Measurements from ENCODE around the gene ZNF750.

ZNF750 gene

DNA sequence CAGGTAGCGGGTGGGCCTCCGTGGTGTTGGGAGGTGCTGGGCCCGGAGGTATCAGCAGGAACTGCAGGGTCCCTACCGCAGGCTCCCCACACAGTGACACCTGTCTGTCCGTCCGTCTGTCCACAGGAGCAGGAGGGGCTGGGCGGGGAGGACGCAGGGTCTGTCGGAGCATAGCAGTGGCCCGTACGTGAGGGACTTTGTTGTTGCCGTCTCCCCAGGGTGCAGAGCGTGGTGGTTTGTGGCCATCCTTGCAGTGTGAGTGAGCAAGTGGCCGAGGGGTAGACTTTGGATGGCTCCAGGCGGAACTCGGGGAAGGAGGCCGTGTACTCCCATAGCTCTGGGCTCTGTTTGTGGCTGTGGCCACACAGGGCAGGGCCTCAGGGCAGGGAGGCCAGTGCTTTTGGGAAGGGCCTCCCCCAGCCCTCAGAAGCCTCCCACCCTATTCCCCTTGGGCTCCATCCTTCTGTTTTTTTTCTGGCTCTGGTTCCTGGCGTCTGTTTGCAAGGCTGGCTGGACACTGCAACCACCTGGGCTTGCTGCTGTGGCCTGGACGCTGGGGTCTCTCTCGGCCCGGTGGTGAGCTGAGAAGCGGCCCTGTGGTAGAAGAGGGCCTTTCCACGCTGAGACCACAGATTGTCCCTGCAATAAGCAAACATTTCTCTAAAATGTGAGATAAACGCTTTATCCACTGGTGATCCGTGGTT is 41.0 kb upstream of the ZNF750 start:
- H3K27me3 ChIP-seq (ENCODE audit: control insufficient read depth, insufficient read depth, low read length), result no peaks in the 10 kb centered on the region
- no peak overlapping the region for H3K9ac ChIP-seq (ENCODE audit: low read depth, low read length)
- H3K36me3 ChIP-seq (ENCODE audit: control insufficient read depth, insufficient read depth, low read length), result peaks cover 21% of the 10 kb centered on the region
- no peaks in the 10 kb centered on the region for H3K9me3 ChIP-seq (ENCODE audit: control insufficient read depth, insufficient read depth, low read length)
- no peaks in the 10 kb centered on the region for H3K4me1 ChIP-seq (ENCODE audit: control insufficient read depth, insufficient read depth, low read length)
- H3K4me3 ChIP-seq (ENCODE audit: low read depth, low read length), result no peak overlapping the region

DNA sequence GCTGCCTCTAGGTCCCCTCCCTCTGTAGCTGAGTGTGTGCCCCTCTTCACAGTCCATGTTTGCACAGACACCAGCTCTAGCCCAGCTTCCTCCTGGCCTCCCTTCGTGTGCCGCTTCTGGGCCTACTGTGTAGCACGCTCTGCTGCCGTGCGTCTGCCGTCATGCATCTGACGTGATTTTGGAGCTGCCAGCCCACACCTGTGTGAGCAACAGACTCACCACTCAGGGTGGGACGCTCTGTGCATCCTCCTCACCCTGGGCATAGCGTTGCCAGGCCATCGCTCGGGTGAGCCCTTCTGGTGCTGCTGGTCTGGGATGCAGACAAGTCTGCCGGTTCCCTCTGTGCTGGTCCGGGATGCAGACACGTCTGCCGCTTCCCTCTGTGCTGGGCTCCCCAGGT is 39.4 kb upstream of the ZNF750 start:
- Histone ChIP-seq H3K4me1 (ENCODE audit: control insufficient read depth, insufficient read depth, low read length) (peaks cover 2% of the 10 kb centered on the region), H3K36me3 (ENCODE audit: control insufficient read depth, insufficient read depth, low read length) (peaks cover 24% of the 10 kb centered on the region), H3K9me3 (ENCODE audit: control insufficient read depth, insufficient read depth, low read length) (no peaks in the 10 kb centered on the region), H3K9ac (ENCODE audit: low read depth, low read length) (no peak overlapping the region), H3K27me3 (ENCODE audit: control insufficient read depth, insufficient read depth, low read length) (no peaks in the 10 kb centered on the region), H3K4me3 (ENCODE audit: low read depth, low read length) (no peak overlapping the region)

DNA sequence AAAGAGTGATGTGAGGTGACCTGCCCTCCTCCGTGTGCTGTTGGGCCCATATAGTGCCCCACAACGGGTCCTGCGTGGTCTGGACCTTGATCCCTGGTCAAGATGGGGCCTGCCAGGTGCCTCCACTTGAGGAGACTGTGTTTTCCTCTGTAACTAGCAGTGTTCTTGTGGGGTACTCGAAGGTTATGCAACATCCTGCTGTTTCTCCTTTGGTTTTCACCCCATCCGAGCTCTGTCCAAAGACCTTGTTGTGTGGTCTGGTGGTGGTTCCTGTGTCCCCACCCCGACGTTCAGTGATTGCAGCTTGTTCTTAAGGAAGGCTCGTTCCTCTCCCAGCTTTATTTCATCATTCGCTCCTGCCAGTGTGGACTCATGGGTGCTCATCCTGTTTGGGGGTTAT is 38.7 kb upstream of the ZNF750 start:
- Histone ChIP-seq H3K9me3 (ENCODE audit: control insufficient read depth, insufficient read depth, low read length) (no peaks in the 10 kb centered on the region), H3K4me1 (ENCODE audit: control insufficient read depth, insufficient read depth, low read length) (peaks cover 2% of the 10 kb centered on the region), H3K4me3 (ENCODE audit: low read depth, low read length) (no peak overlapping the region), H3K27me3 (ENCODE audit: control insufficient read depth, insufficient read depth, low read length) (no peaks in the 10 kb centered on the region), H3K36me3 (ENCODE audit: control insufficient read depth, insufficient read depth, low read length) (peaks cover 22% of the 10 kb centered on the region), H3K9ac (ENCODE audit: low read depth, low read length) (no peak overlapping the region)

DNA sequence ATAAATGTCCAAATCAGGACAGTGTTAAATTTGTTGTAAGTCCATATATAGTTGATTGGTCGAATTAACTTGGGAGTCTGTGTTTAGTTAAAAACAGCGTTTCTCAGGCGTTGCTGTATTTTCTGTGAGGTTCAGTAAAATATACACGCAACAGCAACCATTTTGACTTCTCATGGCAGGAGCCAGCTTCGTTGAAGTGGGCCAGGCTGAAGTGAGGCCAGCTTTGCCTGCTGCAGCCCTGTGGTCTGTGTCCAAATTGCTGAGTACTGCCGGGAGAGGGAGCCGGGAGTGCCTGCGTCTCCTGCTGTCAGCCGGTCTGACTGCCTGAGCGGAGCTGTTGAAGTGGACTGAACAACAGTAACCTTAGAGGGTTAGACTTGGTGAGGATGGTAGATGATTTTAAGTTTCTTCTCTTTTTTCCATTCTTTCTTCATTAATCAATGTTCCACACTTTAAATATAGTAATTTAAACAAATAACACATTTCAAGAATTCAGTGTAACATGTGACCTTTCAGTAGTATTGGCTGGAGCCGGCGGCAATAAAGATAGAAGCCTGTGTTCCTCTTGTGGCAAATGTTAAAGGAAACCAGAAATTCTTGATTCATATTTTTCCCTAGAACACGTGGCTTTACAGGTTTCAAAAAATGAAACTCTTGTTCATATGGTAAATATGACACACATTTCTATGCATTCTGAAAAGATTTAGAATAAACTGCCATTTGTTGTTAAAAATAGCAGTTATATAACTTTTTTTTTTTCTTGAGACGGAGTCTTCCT is 37.0 kb upstream of the ZNF750 start:
- H3K4me3 ChIP-seq (ENCODE audit: low read depth, low read length), result no peak overlapping the region
- H3K9ac ChIP-seq (ENCODE audit: low read depth, low read length), result peak overlapping the region; percentile 19

DNA sequence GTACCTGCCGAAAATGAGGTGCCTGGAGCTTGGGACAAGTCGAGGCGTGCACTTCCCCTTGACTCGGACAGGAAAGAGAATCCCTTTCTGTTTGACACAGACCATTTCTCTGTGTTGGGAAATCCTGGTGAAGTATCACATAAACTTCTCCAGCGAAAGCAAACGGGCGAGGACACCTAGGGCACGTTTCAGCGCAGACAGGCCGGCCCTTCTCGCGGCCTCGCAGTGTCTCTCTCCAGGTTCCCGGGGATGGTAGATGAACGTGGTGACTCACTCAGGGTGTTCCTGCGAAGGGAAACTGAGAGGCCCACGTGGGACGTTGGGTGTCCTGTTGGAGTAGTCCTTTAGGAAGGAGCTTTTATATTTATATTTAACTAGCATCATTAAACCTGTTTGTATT is 36.3 kb upstream of the ZNF750 start:
- Histone ChIP-seq H3K27me3 (ENCODE audit: control insufficient read depth, insufficient read depth, low read length) (no peaks in the 10 kb centered on the region), H3K4me3 (ENCODE audit: low read depth, low read length) (no peak overlapping the region), H3K9me3 (ENCODE audit: control insufficient read depth, insufficient read depth, low read length) (no peaks in the 10 kb centered on the region), H3K4me1 (ENCODE audit: control insufficient read depth, insufficient read depth, low read length) (peaks cover 2% of the 10 kb centered on the region), H3K9ac (ENCODE audit: low read depth, low read length) (no peak overlapping the region), H3K36me3 (ENCODE audit: control insufficient read depth, insufficient read depth, low read length) (peaks cover 38% of the 10 kb centered on the region)

More for the DNA sequence above, 37.0 kb upstream of the ZNF750 start:
- no peaks in the 10 kb centered on the region for H3K27me3 ChIP-seq (ENCODE audit: control insufficient read depth, insufficient read depth, low read length)
- H3K36me3 ChIP-seq (ENCODE audit: control insufficient read depth, insufficient read depth, low read length), result peaks cover 32% of the 10 kb centered on the region
- peaks cover 2% of the 10 kb centered on the region for H3K4me1 ChIP-seq (ENCODE audit: control insufficient read depth, insufficient read depth, low read length)
- H3K9me3 ChIP-seq (ENCODE audit: control insufficient read depth, insufficient read depth, low read length), result no peaks in the 10 kb centered on the region

DNA sequence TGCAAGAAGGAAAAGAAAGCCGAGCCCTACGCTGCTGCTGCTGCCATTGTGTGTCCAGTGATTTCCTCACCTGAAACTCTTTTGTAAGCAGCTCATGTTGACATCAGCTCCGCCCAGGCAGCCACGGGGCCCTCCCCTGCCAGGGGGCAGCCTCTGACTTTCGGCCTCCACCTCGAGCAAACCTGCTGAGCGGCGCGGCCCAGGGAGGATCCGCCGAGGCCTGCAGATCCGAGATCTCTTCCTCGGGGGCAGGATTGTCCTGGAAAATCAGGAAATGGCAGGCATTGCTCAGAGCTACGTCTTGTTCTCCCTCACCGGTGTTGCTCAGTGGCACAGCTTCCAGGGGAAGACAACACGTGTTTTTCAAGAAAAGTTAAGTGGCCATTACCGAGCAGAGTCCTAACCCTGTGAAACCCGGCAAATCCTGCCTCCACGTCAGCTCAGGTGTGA is 35.6 kb upstream of the ZNF750 start:
- Histone ChIP-seq H3K4me3 (ENCODE audit: low read depth, low read length) (no peak overlapping the region), H3K36me3 (ENCODE audit: control insufficient read depth, insufficient read depth, low read length) (peaks cover 45% of the 10 kb centered on the region), H3K9ac (ENCODE audit: low read depth, low read length) (peak overlapping the region; percentile 47), H3K9me3 (ENCODE audit: control insufficient read depth, insufficient read depth, low read length) (no peaks in the 10 kb centered on the region), H3K4me1 (ENCODE audit: control insufficient read depth, insufficient read depth, low read length) (peaks cover 2% of the 10 kb centered on the region), H3K27me3 (ENCODE audit: control insufficient read depth, insufficient read depth, low read length) (no peaks in the 10 kb centered on the region)

DNA sequence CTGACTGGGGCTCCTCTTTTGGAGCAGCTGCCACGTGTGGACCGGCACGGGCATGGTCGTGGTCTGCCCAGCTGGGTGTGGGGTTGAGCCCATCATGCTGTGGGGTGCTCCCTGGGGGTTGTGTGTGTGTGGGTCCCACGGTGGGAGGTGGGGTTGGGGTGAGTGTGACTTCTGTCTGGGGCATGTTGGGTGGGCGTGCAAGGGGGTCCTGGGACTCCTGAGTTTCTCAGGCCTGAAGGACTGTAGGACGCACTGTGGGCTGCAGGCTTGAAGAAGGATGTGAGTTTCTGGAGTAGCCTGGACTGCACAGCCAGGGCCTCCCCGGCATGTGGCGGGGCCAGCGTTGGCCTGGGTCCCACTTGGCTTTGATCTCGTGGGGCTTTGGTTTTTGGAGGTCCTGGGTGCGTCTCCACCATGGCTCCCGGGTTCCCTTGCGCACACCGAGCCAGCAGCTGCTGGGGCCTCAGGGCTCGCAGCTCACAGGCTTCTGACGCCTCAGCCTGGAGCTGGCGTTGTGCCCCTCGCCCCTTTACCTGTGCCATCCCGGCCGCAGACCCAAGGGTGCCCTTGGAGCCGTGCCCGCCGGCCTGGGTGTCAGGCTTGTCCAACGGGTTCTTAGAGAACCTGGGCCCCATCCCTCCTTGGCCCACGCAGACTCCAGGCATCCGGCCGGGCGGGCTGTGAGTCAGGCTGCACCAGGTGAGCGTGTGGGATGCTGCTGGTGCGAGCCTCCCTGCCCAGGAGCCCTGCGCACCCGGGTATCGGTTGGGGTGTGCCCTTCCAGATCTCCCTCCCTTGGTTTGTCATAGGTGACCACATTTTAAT is 34.4 kb upstream of the ZNF750 start:
- no peak overlapping the region for H3K4me3 ChIP-seq (ENCODE audit: low read depth, low read length)
- H3K4me1 ChIP-seq (ENCODE audit: control insufficient read depth, insufficient read depth, low read length), result peaks cover 2% of the 10 kb centered on the region
- H3K9me3 ChIP-seq (ENCODE audit: control insufficient read depth, insufficient read depth, low read length), result no peaks in the 10 kb centered on the region
- H3K9ac ChIP-seq (ENCODE audit: low read depth, low read length), result no peak overlapping the region
- no peaks in the 10 kb centered on the region for H3K27me3 ChIP-seq (ENCODE audit: control insufficient read depth, insufficient read depth, low read length)
- H3K36me3 ChIP-seq (ENCODE audit: control insufficient read depth, insufficient read depth, low read length), result peaks cover 48% of the 10 kb centered on the region

DNA sequence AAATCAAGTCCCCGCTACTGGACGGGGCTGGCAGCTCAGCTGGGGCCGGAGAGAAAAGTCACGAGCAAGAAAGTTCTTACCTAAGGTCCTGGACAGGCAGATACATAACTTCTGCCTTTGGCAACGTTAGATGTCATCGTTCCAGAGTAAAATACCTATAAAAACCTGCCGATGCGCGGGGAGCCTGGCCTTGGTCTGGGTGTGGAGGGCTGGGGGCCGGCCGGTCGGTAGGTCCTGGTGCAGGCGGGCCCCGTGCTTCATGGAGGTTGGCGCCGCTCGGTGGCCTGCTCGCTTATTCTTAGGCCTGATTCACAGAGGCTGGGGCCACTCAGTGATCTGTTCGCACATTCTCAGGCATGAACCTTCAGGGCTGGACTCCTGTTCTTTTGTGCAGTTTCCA is 33.7 kb upstream of the ZNF750 start:
- Histone ChIP-seq H3K4me3 (ENCODE audit: low read depth, low read length) (no peak overlapping the region), H3K36me3 (ENCODE audit: control insufficient read depth, insufficient read depth, low read length) (peaks cover 42% of the 10 kb centered on the region), H3K9me3 (ENCODE audit: control insufficient read depth, insufficient read depth, low read length) (no peaks in the 10 kb centered on the region), H3K27me3 (ENCODE audit: control insufficient read depth, insufficient read depth, low read length) (no peaks in the 10 kb centered on the region), H3K4me1 (ENCODE audit: control insufficient read depth, insufficient read depth, low read length) (peaks cover 2% of the 10 kb centered on the region), H3K9ac (ENCODE audit: low read depth, low read length) (no peak overlapping the region)

DNA sequence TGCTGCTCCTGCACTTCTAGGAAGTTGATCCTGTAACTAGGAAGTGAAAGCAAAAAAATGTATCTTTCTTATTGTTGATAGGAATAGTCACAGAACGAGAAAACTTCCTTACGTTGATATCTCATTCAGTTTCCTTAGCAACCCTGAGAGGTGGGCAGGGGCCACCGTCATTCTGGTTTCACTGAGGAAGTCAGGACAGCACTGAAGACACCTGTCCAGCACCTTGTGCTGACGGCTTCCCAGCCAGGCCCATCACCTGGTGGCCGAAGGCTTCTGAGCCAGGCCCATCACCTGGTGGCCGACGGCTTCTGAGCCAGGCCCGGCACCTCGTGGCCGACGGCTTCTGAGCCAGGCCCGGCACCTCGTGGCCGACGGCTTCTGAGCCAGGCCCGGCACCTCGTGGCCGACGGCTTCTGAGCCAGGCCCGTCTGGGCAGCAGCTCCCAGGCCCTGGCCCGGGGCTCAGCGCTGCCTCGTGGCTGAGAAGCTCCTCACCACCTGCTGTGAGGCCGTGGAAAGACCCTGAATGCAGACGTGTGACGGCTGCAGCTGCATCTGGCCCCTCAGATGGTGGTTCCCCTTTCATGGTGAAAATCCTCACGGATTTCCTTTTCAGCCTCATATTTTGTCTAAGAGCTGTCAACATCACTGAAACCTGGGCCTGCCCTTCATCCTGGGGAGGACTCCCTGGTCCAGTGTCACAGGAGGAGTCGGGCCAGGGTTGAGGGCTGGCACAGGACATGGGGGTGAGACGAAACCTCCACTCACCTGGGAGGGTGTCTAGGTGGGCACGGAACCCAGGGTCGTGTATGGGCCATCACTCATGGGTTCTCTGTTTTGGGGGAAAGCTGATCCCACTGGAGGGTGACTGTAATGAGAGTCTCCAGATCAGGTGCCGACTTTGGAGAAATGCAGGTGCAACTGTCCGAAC is 33.0 kb upstream of the ZNF750 start:
- Histone ChIP-seq H3K9me3 (ENCODE audit: control insufficient read depth, insufficient read depth, low read length) (no peaks in the 10 kb centered on the region), H3K36me3 (ENCODE audit: control insufficient read depth, insufficient read depth, low read length) (peaks cover 37% of the 10 kb centered on the region), H3K4me1 (ENCODE audit: control insufficient read depth, insufficient read depth, low read length) (peaks cover 2% of the 10 kb centered on the region), H3K9ac (ENCODE audit: low read depth, low read length) (no peak overlapping the region), H3K4me3 (ENCODE audit: low read depth, low read length) (no peak overlapping the region), H3K27me3 (ENCODE audit: control insufficient read depth, insufficient read depth, low read length) (no peaks in the 10 kb centered on the region)

DNA sequence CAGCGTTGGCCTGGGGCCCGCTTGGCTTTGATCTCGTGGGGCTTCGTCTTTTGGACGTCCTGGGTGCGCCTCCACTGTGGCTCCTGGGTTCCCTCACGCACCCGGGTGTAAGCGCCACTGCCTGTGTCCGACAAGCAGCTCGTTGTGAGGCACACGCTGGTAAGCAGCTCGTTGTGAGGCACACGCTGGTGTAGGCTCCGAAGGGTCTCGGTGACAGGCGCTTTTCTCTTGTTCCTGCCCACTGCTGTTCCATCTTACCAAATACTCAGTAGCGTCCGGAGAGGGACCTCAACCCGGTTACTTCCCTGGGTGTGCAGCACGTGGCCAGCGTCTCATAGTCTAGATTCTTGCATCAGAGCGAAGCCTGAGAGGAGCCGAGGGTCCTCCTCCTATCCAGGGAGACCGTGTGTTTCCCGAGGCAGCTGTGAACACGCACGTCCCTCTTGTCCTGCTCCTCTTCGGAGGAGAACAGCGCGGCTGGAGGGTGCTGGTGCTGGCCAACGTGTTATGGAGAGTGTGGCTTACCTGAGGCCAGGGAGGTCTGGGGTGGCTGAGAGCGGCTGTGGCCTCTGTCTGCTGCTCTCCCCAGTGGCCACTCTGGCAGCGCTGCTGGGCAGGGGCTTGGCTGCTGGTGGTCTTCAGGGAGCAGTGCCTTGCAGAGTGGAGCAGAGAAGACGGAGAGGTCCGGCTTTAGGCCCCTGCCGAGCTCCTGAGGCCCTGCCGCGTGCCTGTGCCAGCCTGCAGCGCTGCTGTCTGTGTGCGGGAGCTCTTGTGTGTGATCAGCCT is 32.1 kb upstream of the ZNF750 start:
- peaks cover 37% of the 10 kb centered on the region for H3K36me3 ChIP-seq (ENCODE audit: control insufficient read depth, insufficient read depth, low read length)
- no peak overlapping the region for H3K9ac ChIP-seq (ENCODE audit: low read depth, low read length)
- no peaks in the 10 kb centered on the region for H3K9me3 ChIP-seq (ENCODE audit: control insufficient read depth, insufficient read depth, low read length)
- no peaks in the 10 kb centered on the region for H3K27me3 ChIP-seq (ENCODE audit: control insufficient read depth, insufficient read depth, low read length)
- peaks cover 2% of the 10 kb centered on the region for H3K4me1 ChIP-seq (ENCODE audit: control insufficient read depth, insufficient read depth, low read length)
- H3K4me3 ChIP-seq (ENCODE audit: low read depth, low read length), result no peak overlapping the region
